ENCODE data around the gene RAB31. TPM values are rescaled to one million over a fixed set of nuclear protein-coding genes. Genes with fewer than 3 reads are reported as not detected.
A peak's percentile ranks its signal among the peaks of the same experiment; 100 is the strongest.

Gene RAB31
- total RNA-seq (100 to 1,000 TPM in 1 of 7 donors, 10 to 100 TPM in 6; 51.7 to 112 (median 83.1) TPM), polyA plus RNA-seq (10 to 100 TPM; 12.3 to 22.9 (median 15.6) TPM)
- long read RNA-seq, donor 1, full-length matches to known transcripts = 24 of 24 reads
- long read RNA-seq, donor 1, partial matches to known transcripts = 0 of 24 reads
- long read RNA-seq, donor 1, other reads (novel, unspliced or antisense) = 0 of 24 reads
- long read RNA-seq, donor 2, full-length matches to known transcripts = 16 of 16 reads
- long read RNA-seq, donor 2, partial matches to known transcripts = 0 of 16 reads
- long read RNA-seq, donor 2, other reads (novel, unspliced or antisense) = 0 of 16 reads

GRCh38 chr18:9708057-9708433 is at the start of gene RAB31:
Gene RAB31, plus strand, starts transcription at chr18:9708301. Its CDS starts 105 bp downstream, at chr18:9708406.
- H3K9me3 ChIP-seq = no peaks in the 10 kb centered on the region
- TF ChIP-seq POLR2AphosphoS5 (IDR thresholded peaks at IDR 0.05) (peak in 2 of 3 donors; percentile 71 to 73), POLR2A (IDR thresholded peaks at IDR 0.05) (peak in 2 of 3 donors; percentile 20 to 24), CTCF (IDR thresholded peaks at IDR 0.05 in 8 of 11, conservative IDR thresholded peaks at IDR 0.05 in 3 of 11) (no peak)
- peak; percentile 93 for DNase-seq
- intact Hi-C loops (cut with DNase I; ENCODE audit: low total_unique reads) = no loop called here
- H3K27ac ChIP-seq = peak within 1 kb of the TSS; percentile 78 to 97 (median 91)
- peaks cover 14 to 87% (median 50%) of the 10 kb centered on the region in 6 donors for H3K4me1 ChIP-seq
- H3K4me3 ChIP-seq = peak within 1 kb of the TSS; percentile 58 to 75 (median 66)
- peaks cover 0 to 37% (median 0%) of the 10 kb centered on the region in 7 donors for H3K27me3 ChIP-seq (replicated peaks in 1 of 7)
- WGBS, 5 donors = 0 to 2% (median 1%) methylated on average over 11 to 59 of the region's 59 CpGs
- H3K36me3 ChIP-seq = no peaks in the 10 kb centered on the region

- H3K9me3 ChIP-seq = no peaks in the 10 kb centered on the region
- no peaks in the 10 kb centered on the region for H3K27me3 ChIP-seq (replicated peaks in 1 of 7)
- TF ChIP-seq POLR2A (IDR thresholded peaks at IDR 0.05) (no peak), POLR2AphosphoS5 (IDR thresholded peaks at IDR 0.05) (no peak), CTCF (IDR thresholded peaks at IDR 0.05 in 8 of 11, conservative IDR thresholded peaks at IDR 0.05 in 3 of 11) (no peak)
- H3K4me3 ChIP-seq = no peak overlapping the region
- no peak for DNase-seq
- intact Hi-C loops (cut with DNase I; ENCODE audit: low total_unique reads) = no loop called here
- no peaks in the 10 kb centered on the region for H3K4me1 ChIP-seq
- H3K36me3 ChIP-seq = no peaks in the 10 kb centered on the region
- 92 to 97% (median 94%) methylated on average over 20 to 24 of the region's 24 CpGs for WGBS, 5 donors
- H3K27ac ChIP-seq = no peak overlapping the region
Measured at GRCh38 chr18:9659499-9660375, 48.4 kb upstream of the RAB31 start.

- Histone ChIP-seq H3K36me3 (no peaks in the 10 kb centered on the region), H3K4me1 (no peaks in the 10 kb centered on the region), H3K27me3 (replicated peaks in 1 of 7) (no peaks in the 10 kb centered on the region), H3K9me3 (no peaks in the 10 kb centered on the region), H3K4me3 (no peak overlapping the region), H3K27ac (no peak overlapping the region)
- intact Hi-C loops (cut with DNase I; ENCODE audit: low total_unique reads) = no loop called here
- WGBS, 5 donors = 88 to 100% (median 96%) methylated on average over 1 of the region's 1 CpG
- TF ChIP-seq POLR2A (IDR thresholded peaks at IDR 0.05) = no peak
- no peak for DNase-seq
Measured at GRCh38 chr18:9661564-9661963, 46.5 kb upstream of the RAB31 start.

GRCh38 chr18:9663377-9663776 is 44.7 kb upstream of the RAB31 start:
- Histone ChIP-seq H3K27ac (no peak overlapping the region), H3K4me3 (no peak overlapping the region)
- 86 to 94% (median 90%) methylated on average over 8 of the region's 8 CpGs for whole genome bisulfite sequencing, 5 donors

More at GRCh38 chr18:9663377-9663776, 44.7 kb upstream of the RAB31 start:
- Histone ChIP-seq H3K4me1 (no peaks in the 10 kb centered on the region), H3K9me3 (no peaks in the 10 kb centered on the region), H3K27me3 (replicated peaks in 1 of 7) (no peaks in the 10 kb centered on the region), H3K36me3 (no peaks in the 10 kb centered on the region)
- intact Hi-C loops (cut with DNase I; ENCODE audit: low total_unique reads) = no loop called here
- TF ChIP-seq POLR2AphosphoS5 (IDR thresholded peaks at IDR 0.05) = no peak
- no peak for TF ChIP-seq CTCF (IDR thresholded peaks at IDR 0.05 in 8 of 11, conservative IDR thresholded peaks at IDR 0.05 in 3 of 11)
- no peak for TF ChIP-seq POLR2A (IDR thresholded peaks at IDR 0.05)
- no peak for DNase-seq
